Germinal center (tissue), 1 donor: Measurements from ENCODE around the gene ZDHHC8.

Source experiments
- DNase-seq: peaks from one replicate; pipeline ENCODE4 v3.0.0; 2012; ENCODE audit warnings: mixed read lengths, low spot score

ZDHHC8 gene, protein sequence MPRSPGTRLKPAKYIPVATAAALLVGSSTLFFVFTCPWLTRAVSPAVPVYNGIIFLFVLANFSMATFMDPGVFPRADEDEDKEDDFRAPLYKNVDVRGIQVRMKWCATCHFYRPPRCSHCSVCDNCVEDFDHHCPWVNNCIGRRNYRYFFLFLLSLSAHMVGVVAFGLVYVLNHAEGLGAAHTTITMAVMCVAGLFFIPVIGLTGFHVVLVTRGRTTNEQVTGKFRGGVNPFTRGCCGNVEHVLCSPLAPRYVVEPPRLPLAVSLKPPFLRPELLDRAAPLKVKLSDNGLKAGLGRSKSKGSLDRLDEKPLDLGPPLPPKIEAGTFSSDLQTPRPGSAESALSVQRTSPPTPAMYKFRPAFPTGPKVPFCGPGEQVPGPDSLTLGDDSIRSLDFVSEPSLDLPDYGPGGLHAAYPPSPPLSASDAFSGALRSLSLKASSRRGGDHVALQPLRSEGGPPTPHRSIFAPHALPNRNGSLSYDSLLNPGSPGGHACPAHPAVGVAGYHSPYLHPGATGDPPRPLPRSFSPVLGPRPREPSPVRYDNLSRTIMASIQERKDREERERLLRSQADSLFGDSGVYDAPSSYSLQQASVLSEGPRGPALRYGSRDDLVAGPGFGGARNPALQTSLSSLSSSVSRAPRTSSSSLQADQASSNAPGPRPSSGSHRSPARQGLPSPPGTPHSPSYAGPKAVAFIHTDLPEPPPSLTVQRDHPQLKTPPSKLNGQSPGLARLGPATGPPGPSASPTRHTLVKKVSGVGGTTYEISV

DNA sequence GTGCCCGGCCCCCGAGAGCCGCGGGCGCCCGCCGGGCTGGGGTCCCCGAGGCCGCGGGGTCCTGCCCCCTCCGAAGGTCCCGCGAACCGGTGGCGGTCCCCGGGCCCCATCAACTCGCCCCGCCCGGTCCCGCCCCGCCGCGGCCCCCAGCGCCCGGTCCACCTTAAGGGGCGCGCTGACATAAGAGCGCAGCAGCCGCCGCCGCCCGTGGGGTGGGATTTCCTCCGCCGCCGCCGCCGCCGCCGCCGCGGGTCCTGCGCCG lies at the start of gene ZDHHC8:
Gene ZDHHC8, plus strand, starts transcription at position 208 of the 262 bp plus-strand sequence. CDS start 144 bp downstream, outside the sequence.
- peak; percentile 59 for DNase-seq

DNA sequence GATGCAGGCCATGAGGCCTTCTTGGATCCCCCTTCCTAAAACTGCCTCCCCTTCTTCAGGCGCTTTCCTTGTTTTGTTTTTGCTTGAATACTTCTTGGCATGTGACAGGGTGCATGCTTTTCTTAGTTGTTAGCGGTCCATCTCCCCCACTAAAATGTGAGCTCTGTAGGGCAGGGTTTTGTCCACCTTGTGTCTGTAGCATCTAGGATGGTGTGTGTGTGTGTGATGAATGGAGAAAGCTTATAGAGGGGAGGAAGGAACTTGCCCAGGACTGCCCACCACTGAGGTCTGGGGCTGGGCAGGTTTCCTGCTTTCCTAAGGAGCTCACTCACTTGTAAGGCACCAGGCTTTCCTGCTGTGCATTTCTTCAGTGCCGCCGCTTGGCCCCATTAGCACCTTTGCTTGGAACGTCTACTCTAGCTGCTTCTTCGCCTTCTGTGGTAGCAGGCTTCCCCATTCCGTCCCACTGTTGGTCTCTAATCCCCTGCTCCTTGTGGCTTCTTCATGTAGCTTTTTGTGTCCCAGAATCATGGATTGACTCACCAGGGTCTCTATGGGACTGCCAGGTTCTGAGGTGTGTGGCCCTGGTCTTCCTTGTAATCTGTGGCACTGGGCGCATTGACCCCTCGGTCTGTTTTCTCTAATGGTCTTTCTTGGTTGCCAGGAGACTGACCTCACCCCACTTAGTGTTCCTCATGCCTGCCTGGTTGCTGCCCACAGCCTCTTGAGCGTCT lies 48.3 kb upstream of the ZDHHC8 start:
- DNase-seq: no peak

DNA sequence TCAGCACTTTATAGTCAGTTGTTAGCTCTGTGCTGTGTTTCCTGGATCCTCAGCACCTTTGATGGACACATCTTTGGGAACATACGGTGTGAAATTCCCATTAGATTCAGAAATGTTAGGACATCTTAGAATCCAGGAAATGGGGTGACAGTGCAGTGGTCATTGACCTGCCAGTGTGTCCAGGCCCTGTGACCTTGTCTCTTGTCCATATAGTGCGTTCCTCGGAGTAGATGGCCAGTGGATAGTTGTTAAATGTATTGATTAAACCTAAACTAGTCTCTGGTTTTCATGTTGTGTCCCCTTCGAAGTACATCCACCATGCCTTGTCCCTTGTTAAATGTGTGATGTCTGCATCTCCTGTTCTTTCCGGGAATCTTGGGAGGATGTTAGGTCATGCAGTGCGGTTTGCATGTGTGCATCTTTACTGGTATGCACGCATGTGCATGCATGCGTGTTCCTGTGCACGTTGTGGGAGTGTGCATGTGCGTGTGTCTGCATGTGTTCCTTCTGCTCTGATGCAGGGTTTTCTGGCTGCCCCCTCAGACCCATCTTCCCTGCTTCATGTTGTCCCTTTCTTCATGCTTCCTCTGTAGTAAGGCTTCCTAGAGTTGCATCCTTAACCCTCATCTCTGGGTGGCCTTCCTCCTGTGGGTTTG lies 47.6 kb upstream of the ZDHHC8 start:
- DNase-seq: no peak

DNA sequence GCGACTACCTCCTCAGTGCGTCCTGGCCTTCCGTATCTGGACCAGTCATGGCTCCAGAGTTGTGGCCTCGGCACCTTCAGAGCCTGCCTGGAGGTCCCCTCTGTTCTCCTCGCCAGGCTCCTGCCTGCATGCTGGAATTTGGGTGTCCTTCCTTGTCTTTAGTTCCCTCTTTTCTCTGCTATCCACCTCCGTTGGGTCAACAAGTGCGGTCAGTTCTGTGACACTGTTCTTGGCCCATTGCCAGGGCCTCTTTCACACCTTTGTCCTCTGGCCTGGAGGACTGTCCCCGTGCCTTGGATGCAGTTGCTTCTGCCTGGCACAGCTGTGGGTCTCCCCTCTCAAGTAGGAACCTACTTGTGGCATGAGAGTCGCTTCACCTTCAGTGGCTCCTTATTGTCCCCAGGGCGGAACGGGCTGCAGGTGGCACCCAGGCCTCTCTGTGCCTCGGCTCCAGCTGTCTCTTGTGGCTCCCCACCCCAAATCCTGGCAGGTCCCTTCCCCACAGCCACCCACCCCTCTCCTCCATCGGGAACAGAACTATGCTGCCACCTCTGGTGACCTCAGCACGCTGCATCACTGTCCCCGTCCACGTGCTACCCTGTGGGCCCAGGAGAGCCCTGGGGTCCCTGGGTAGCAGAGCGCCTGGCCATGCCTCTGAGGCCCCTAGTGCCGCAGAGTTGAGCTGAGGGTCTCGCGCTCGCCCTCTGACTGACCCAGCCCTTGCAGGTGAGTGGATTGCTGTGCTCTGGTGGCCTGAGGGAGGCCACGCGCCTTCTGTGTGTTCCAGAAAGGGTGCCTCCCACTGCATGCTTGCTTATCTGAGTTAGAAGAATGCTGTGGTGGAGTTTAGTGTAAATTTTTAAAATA lies 46.8 kb upstream of the ZDHHC8 start:
- DNase-seq: no peak

DNA sequence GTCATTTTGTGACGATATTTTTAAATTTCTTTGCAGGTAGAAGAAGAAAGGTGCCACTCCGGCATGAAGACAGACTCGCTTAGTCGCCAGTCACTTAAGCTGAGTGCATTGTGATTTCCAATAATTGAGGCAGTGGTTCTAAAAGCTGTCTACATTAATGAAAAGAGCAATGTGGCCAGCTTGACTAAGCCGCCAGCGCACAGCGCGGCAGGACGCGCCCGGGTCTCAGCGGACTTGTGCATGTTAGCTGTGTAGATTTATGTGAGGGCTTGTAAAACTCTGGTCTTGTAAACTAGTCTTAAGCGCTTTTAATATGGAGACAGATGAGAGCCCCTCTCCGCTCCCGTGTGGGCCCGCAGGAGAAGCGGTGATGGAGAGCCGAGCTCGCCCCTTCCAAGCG lies 46.0 kb upstream of the ZDHHC8 start:
- DNase-seq: no peak

DNA sequence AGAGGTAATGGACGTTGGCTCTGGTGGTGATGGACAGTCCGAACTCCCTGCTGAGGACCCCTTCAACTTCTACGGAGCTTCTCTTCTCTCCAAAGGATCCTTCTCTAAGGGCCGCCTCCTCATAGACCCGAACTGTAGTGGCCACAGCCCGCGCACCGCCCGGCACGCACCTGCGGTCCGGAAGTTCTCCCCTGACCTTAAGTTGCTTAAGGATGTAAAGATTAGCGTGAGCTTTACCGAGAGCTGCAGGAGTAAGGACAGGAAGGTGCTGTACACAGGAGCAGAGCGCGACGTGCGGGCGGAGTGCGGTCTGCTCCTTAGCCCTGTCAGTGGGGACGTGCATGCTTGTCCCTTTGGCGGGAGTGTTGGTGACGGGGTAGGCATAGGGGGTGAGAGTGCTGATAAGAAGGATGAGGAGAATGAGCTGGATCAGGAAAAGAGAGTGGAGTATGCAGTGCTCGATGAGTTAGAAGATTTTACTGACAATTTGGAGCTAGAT lies 45.5 kb upstream of the ZDHHC8 start:
- DNase-seq: no peak

DNA sequence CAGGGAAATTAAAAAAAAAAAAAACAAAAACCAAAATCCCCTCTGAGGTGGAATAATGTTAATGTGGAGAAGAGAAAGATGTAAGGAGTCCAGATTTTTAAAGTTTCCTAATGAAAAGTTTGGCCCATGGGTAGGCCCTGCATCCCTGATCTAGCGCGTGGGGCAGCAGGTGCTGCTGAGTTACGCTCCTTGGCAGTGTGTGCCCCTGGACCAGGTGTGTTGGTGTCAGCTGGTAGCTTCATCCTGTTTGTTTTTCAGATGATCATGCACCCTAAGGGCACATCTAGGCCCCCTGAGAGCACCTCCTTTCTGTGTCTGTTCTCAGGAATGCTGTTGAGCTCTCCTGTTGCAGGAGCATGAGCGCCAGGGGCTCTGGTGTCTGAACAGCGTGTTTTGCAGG lies 44.8 kb upstream of the ZDHHC8 start:
- DNase-seq: no peak

DNA sequence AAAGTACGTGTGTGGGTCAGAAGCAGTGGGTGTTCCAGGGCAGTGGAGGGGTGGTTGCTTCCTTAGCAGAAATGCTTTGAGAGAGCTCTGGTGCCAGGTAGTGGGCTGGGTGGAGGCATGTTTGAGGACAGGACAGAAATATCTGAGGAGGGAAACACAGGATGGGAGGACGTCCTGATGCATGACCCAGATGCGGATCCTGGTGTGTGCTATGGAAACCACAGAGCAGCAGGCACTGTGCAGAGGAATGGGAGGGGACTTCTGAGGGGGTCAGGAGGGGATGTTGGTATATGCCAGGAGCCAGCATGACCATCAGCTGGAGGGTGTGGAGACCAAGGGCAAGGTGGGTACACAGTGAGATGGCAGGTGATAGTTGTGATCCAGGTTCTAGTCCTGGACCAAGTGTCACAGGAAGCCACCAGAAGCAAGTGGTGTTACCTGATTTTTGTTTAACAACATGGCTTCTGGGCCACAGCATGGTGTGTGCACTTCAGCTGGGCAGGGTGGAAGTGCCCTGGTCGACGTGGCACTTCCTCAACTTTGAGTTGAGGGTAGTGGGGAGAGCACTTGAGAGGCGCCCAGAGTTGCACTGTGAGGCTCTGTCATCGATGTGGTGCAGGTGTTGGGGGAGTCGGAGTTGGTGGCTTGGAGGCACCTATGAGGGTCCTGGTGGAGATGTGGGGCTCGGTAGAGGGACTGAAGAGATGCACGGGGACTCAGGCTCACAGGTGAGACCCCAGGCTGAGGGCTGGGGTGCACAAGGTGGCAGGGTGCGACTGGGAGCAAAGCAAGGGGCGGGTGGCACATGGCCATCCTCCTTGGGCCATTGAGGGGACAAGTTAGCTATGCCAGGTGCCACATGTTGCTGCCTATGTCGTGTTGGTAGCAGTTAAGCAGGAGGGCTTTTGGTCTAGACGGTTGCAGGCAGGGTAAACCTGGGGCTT lies 44.0 kb upstream of the ZDHHC8 start:
- no peak for DNase-seq

DNA sequence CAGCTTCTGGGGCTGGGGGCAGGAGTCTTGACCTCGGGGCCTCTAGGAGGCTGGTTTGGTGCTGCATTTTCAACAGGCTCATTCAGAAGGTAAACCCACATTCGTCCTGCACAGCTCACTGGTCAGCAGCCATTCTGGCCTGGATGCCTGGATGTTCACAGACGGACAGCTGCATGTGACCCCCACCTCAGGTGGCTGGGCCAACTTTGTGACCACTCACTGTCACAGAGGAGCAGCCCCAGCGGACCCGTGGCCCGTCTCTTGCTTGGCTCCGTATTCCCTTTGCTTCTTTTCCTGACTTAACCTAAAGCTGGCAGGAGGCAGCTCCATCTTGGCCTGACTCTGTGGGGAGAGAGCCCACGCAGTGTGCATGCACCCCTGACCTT lies 43.3 kb upstream of the ZDHHC8 start:
- no peak for DNase-seq

DNA sequence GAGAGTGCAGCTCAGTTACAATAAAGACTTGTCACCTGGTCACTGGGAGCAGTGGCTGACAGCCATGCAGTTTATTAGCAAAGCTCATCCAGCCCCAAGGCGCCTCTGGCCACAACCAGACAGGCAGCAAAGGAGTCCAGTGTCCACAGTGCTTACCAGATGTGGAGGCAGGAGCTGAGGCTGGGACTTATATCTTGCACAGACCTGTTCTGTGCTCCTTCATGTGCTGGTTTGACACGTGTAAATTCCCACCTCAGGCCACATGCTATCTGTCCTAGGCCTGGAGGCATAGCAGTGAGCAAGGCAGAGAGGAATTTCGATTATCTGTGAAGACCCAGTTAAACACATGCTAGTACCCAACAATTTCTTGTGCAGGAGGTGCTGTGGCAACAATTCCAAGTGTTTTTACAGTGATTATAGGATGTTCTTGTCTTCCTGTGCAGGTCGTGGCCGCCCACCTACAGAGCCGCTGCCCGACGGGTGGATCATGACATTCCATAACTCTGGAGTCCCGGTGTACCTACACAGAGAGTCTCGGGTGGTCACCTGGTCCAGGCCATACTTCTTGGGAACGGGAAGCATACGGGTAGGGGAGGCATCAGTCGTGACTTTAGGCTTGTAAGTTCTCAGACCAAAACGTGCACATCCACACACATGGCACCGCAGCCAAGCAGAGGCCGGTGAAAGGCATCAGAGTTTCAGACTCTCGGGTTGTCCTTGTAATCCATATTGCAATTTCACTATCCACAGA lies 42.2 kb upstream of the ZDHHC8 start:
- DNase-seq: no peak

DNA sequence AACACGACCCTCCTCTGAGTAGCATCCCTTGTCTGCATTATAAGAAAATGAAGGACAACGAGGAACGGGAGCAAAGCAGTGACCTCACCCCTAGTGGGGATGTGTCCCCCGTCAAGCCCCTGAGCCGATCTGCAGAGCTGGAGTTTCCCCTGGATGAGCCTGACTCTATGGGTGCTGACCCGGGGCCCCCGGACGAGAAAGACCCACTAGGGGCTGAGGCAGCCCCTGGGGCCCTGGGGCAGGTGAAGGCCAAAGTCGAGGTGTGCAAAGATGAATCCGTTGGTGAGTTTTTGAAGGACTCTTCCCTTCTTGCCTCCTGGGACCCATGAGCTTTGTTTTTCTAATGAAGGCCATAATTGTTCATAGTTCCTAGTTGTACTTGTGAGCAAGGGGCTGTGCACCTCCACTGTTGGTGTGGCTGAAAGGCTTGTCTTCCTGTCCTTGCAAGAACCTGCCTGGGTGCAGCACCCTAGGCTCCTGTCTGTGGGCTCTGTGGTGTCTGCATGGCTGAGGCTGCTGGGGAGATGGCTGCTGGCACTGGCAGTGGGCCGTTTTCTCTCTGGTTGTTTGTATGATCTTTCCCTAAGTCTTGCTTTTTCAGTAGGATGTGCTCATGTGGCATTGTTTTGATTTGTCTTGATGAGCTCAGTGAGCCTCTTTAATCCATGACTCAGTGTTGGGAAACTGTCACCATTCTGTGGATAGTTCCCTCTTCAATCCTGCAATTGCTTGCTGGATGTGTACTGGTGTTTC lies 41.5 kb upstream of the ZDHHC8 start:
- DNase-seq: no peak

DNA sequence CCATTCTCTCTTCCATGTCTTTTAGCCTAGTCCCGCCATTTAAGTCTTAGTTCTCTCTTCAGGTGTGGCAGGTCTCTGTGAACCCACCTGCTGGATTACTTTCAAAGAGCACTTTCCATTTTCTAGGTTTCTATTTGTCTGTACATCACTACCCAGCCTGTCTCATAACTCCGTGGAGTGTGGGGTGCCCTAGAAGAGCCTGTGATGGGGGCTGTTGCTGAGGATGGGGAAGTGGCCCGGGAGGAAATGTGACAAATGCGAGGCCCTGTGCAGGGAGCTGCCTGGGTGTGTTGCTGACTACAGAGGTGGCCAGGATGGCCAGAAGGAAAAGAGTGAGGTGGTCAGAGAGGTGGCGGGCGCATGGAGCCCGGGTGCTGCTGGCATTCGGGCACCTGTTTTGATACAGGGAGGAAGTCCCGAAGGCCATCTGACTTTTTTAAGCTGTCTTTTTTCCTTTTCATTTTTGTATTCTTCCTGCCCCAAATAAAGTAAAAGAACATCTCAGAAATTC lies 40.8 kb upstream of the ZDHHC8 start:
- no peak for DNase-seq

DNA sequence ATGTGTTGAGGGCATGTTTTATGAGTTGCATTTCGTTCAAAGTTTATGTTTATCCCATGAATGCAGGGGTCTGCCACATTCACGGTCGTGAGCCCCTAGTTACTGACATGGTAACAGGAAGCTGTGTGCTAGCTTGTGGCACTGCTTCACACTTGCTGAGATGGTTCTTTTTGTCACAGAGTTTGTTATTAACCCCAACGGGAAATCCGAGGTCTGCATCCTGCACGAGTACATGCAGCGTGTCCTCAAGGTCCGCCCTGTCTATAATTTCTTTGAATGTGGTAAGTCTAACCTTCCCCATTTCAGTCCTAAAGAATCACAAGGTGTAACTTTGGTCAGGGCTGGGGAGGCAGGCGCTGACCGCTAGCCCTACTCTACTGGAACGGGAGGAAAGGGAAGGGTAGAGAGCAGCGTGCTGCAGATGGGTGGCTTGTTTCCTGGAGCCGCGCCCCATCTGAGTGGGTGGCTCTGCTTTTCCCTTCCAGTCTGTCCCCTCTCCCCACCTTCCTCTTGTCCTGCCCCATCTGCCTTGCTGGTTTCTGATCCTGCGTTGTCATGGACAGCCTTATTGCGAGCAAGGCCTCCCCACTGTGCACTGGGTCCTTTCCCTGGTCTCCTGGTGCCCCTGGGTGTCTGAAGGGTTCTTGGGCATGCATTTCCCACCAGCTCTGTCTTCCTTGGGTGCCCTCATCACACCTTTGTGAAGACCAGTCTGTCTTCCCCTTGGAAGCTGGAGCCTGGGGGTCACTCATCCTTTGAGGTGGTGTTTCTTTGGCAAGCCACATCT lies 39.7 kb upstream of the ZDHHC8 start:
- DNase-seq: no peak

DNA sequence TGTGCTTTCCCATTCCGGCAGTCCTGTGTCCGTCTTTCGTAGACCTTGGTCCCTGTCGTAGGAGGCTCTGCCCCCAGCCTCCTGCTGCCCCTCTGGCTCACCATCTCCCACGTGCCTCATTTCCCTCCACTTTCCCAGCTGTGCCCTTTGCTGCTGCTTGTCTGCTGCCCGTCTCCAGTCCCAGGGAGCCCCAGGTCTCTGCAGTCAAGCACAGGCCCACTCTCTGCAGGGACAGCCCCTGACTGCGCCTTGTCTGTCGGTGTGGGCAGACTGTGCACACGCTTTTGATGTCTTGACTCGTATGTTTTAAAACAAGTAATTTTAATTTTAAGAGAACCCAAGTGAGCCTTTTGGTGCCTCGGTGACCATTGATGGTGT lies 39.1 kb upstream of the ZDHHC8 start:
- DNase-seq: no peak

DNA sequence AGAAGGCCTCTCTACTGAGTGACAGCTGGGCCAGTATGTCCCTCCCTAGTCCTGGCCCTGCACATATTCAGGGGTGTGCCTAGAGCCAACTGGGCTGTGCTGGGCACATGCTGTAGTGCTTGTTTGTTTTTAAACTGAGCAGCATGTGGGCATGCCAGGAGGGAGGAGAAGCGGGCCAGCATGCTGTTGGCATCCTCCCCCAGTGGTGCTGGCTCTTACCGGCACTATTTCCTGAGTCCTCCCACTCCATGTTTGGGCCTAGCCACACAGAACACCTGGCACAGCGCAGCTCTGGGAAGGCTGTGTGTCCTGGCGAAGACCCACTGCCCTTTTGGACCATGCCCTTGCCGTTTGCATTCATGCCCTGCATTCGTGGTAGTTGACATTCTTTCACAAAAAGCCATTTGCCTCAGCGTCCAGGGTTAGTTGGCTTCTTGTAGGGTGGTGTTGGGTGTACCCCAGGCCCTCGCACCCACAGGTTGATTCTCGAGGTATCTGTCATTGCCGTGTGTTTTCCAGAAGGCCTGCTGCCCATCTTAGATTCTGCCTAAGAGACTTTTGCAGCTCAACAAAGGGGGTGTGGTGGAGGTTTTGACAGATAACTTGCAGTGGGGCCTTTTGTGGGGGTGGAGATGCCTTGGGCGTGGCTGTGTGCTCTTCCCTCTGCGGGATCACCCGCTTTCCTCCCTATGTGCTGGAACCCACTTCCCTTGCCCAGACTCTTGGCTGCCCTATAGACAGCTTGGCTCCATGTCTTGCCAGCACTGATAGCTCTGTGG lies 38.0 kb upstream of the ZDHHC8 start:
- DNase-seq: no peak

DNA sequence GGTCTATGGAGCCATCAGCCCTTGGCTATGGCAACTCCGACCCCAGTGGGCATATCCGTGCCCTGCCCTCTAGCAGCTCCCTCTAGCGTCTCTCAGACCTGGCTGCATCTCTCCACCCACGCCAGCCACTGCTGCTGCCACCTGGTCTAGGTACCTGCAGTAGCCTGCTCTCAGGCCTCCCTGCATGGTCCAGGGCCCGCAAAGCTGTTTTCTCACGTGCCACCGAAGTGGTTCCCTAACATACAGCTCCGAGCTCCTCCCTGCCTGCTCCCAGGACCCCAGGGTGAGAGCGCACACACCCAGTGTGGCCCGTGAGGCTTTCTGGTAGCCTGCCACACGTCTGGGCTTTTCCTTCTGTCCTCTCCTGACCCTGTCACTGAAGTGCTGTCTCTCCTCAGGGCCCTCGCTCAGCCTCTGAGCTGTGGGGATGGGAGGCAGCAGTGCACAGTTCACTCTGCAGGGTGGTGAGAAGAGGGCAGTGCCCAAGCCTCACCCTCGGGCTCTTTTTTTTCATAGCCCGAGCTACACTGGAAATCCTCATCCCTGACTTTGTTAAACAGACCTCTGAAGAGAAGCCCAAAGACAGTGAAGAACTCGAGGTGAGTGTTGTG lies 37.3 kb upstream of the ZDHHC8 start:
- no peak for DNase-seq
